Loucy (cell line): ENCODE data around the gene HRH1.

ENCODE experiments used
- H2AFZ ChIP-seq: fragments of 200-600 bp; sonication (generic); 2 replicates; pipeline ENCODE4 v1.6.0; 2016; ENCODE audit warnings: antibody characterized with exemption, mild to moderate bottlenecking, low read length, moderate library complexity
- H3F3A ChIP-seq: fragments of 200-600 bp; 2 replicates; pipeline ENCODE4 v1.6.0; 2016; ENCODE audit warnings: antibody characterized with exemption, low read depth, mild to moderate bottlenecking
- H3K27me3 ChIP-seq: fragments of 200-600 bp; sonication (generic); 2 replicates; pipeline ENCODE4 v1.6.1; 2014; ENCODE audit warnings: low read length, mild to moderate bottlenecking; ENCODE audit not compliant: insufficient read depth, poor library complexity, severe bottlenecking
- H3K36me3 ChIP-seq: fragments of 200-600 bp; sonication (generic); 2 replicates; pipeline ENCODE4 v1.6.1; 2016; ENCODE audit warnings: low read length; ENCODE audit not compliant: insufficient read depth
- H3K4me1 ChIP-seq: fragments of 200-600 bp; sonication (generic); 2 replicates; pipeline ENCODE4 v1.5.1; 2014; ENCODE audit warnings: low read length, mild to moderate bottlenecking; ENCODE audit not compliant: insufficient read depth, poor library complexity, severe bottlenecking
- H3K4me2 ChIP-seq: fragments of 200-600 bp; sonication (generic); 2 replicates; pipeline ENCODE4 v1.6.0; 2014; ENCODE audit warnings: antibody characterized with exemption, low read length, low read depth, mild to moderate bottlenecking; ENCODE audit not compliant: poor library complexity, severe bottlenecking
- H3K4me3 ChIP-seq: fragments of 200-600 bp; sonication (generic); 2 replicates; pipeline ENCODE4 v1.5.1; 2014; ENCODE audit warnings: low read length, mild to moderate bottlenecking, mixed read lengths; ENCODE audit not compliant: poor library complexity, severe bottlenecking
- H3K79me2 ChIP-seq: fragments of 200-600 bp; sonication (generic); 2 replicates; pipeline ENCODE4 v1.6.1; 2014; ENCODE audit warnings: low read length; ENCODE audit not compliant: insufficient read depth
- H3K9ac ChIP-seq: fragments of 200-600 bp; sonication (generic); 2 replicates; pipeline ENCODE4 v1.6.0; 2014; ENCODE audit warnings: mild to moderate bottlenecking, low read depth, low read length, moderate library complexity; ENCODE audit not compliant: poor library complexity, severe bottlenecking
- H3K9me2 ChIP-seq: fragments of 200-600 bp; sonication (generic); replicated peaks from 2 replicates; pipeline ENCODE4 v1.6.1; 2016; ENCODE audit warnings: low read depth, low read length, mixed read lengths
- H3K9me3 ChIP-seq: fragments of 200-600 bp; sonication (generic); 2 replicates; pipeline ENCODE4 v1.6.1; 2014; ENCODE audit warnings: mild to moderate bottlenecking, antibody characterized with exemption, low read length, low read depth; ENCODE audit not compliant: insufficient read depth
- H4K20me1 ChIP-seq: fragments of 200-600 bp; sonication (generic); 2 replicates; pipeline ENCODE4 v1.6.0; 2014; ENCODE audit warnings: antibody characterized with exemption, low read length, mild to moderate bottlenecking; ENCODE audit not compliant: insufficient read depth, poor library complexity, severe bottlenecking
- CTCF ChIP-seq: fragments of 200-600 bp; sonication (generic); conservative IDR thresholded peaks from 2 replicates; pipeline ENCODE4 v1.5.1; 2014; ENCODE audit warnings: mild to moderate bottlenecking, antibody characterized with exemption, low read length
- EZH2phosphoT487 ChIP-seq: fragments of 200-600 bp; IDR thresholded peaks from 2 replicates; pipeline ENCODE4 v1.6.1; 2018; ENCODE audit warnings: antibody characterized with exemption, mild to moderate bottlenecking, moderate library complexity, borderline replicate concordance

Gene HRH1

DNA sequence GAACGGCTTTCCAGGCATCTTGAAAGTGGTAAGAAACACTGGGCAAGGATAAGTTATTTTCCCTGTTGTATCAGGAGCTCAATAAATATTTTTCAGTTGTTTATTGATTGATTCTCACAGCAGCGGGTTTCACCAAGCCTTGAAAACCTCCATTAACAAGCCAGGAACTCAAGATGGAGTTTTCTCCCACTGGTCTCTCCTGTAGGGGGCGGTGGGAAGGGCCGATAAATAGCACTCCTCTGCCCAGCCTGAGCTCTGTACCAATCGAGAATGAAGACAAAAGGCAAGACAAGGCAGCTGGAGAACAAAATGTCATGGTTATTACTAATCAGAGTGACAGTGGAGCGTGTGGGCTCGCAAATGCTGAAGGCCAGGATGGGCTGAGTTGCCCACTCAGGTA, 7.4 kb downstream of the HRH1 start:
- Histone ChIP-seq H3K9me2 (no peaks in the 10 kb centered on the region), H4K20me1 (no peaks in the 10 kb centered on the region), H2AFZ (no peak overlapping the region), H3K4me2 (no peak overlapping the region), H3K36me3 (no peaks in the 10 kb centered on the region), H3K4me3 (no peak overlapping the region), H3K4me1 (no peaks in the 10 kb centered on the region), H3K9me3 (no peaks in the 10 kb centered on the region), H3K9ac (no peak overlapping the region), H3K79me2 (no peaks in the 10 kb centered on the region), H3F3A (no peaks in the 10 kb centered on the region), H3K27me3 (peaks cover 5% of the 10 kb centered on the region)
- TF ChIP-seq EZH2phosphoT487 = no peak
- no peak; the same call in 1 of the 2 replicates for TF ChIP-seq CTCF

DNA sequence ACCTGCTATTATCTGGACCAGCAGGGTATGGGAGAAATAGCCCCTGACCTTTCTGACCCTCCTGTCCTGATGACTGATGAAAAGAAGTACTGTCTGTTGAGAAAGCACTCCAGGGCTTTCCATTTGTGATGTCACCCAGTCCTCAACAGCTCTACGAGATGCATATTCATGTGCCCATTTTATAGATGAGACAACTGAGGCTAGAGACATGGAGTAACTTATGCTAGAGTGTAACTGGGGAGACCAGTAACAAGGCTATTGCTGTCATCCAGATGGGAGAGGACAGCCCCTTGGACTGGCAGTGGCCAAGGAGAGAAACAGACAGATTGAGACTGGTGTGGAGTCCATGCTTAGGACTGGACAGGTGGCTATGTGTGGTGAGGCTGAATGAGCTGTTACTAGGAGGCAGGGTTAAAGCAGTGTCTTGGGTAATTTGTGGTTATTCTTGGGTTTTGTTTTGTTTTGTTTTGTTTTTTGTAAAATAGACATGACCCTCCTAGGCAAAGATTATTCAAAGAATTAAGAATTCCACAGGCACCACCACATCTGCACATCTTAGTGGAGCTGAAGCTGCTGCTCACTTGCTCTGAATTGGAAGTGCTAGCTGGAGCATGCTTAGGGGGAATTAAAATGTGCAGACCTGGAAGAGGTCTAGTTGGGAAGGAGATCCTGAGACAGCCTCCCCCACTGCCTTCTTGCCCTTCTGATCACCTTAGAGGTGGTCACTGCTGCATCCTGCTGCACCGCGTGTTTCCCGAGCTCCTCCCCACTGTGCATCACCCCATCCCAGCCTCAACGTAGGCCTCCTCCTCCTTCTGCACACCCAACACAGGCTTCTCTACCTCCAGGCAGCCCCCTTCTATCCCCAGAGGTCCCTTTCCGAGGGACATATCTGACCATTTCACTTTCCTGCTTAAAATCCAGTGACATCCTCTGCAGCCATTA, 8.4 kb downstream of the HRH1 start:
- Histone ChIP-seq H3K9ac (no peak overlapping the region), H3K9me2 (no peaks in the 10 kb centered on the region), H2AFZ (no peak overlapping the region), H3F3A (no peaks in the 10 kb centered on the region), H3K27me3 (no peaks in the 10 kb centered on the region), H3K4me1 (no peaks in the 10 kb centered on the region), H3K9me3 (no peaks in the 10 kb centered on the region), H3K4me2 (no peak overlapping the region), H4K20me1 (no peaks in the 10 kb centered on the region), H3K79me2 (no peaks in the 10 kb centered on the region), H3K4me3 (no peak overlapping the region), H3K36me3 (no peaks in the 10 kb centered on the region)
- TF ChIP-seq EZH2phosphoT487 (no peak), CTCF (no peak)

DNA sequence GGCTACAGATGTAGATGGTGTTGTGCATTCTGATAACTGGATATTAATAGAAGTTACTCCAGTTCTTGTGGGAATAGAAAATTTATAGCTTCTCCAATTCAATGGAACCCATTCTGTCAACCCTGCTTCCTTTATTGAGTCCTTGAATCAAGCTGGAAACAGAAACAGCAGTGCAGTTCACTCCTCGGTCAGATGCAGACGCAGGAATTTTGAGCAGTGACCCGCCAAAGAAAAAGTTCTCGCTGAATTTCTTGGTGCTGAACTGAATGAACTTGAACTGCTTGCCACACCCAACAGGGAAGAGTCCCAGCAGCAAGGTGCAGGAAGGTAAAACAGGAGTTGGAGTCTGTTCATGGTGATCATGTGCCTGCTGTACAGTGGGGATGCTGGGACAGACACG, 10.3 kb downstream of the HRH1 start:
- no peak overlapping the region for H2AFZ ChIP-seq
- H3F3A ChIP-seq = no peaks in the 10 kb centered on the region
- no peaks in the 10 kb centered on the region for H3K9me2 ChIP-seq
- no peaks in the 10 kb centered on the region for H3K79me2 ChIP-seq
- H3K9me3 ChIP-seq = no peaks in the 10 kb centered on the region
- no peaks in the 10 kb centered on the region for H4K20me1 ChIP-seq
- no peaks in the 10 kb centered on the region for H3K36me3 ChIP-seq
- H3K27me3 ChIP-seq = no peaks in the 10 kb centered on the region
- no peak overlapping the region for H3K4me2 ChIP-seq
- no peak overlapping the region for H3K9ac ChIP-seq
- TF ChIP-seq CTCF (no peak), EZH2phosphoT487 (no peak)
- no peaks in the 10 kb centered on the region for H3K4me1 ChIP-seq
- no peak overlapping the region for H3K4me3 ChIP-seq
